ENCODE measurements around the gene KRTAP11-1. TPM values are rescaled to one million over a fixed set of nuclear protein-coding genes. Genes with fewer than 3 reads are reported as not detected.

The KRTAP11-1 gene, protein sequence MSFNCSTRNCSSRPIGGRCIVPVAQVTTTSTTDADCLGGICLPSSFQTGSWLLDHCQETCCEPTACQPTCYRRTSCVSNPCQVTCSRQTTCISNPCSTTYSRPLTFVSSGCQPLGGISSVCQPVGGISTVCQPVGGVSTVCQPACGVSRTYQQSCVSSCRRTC
- not detected for total RNA-seq

- DNase-seq (ENCODE audit: low spot score in 2 of 2) = no peak
- Histone ChIP-seq H3K27ac (no peak within 1 kb of the TSS), H3K27me3 (no peaks in the 10 kb centered on the region), H3K4me3 (no peak within 1 kb of the TSS), H3K9me3 (no peaks in the 10 kb centered on the region), H3K4me1 (no peaks in the 10 kb centered on the region), H3K36me3 (no peaks in the 10 kb centered on the region)
- intact Hi-C loops (cut with DNase I) = no loop called here
- TF ChIP-seq, protein P1, sequence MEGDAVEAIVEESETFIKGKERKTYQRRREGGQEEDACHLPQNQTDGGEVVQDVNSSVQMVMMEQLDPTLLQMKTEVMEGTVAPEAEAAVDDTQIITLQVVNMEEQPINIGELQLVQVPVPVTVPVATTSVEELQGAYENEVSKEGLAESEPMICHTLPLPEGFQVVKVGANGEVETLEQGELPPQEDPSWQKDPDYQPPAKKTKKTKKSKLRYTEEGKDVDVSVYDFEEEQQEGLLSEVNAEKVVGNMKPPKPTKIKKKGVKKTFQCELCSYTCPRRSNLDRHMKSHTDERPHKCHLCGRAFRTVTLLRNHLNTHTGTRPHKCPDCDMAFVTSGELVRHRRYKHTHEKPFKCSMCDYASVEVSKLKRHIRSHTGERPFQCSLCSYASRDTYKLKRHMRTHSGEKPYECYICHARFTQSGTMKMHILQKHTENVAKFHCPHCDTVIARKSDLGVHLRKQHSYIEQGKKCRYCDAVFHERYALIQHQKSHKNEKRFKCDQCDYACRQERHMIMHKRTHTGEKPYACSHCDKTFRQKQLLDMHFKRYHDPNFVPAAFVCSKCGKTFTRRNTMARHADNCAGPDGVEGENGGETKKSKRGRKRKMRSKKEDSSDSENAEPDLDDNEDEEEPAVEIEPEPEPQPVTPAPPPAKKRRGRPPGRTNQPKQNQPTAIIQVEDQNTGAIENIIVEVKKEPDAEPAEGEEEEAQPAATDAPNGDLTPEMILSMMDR (IDR thresholded peaks at IDR 0.05) = no peak
Observed at GRCh38 chr21:30881480-30881879, at the start of gene KRTAP11-1. KRTAP11-1 (minus strand) TSS chr21:30881580; CDS start chr21:30881524, 56 bp downstream.

DNA sequence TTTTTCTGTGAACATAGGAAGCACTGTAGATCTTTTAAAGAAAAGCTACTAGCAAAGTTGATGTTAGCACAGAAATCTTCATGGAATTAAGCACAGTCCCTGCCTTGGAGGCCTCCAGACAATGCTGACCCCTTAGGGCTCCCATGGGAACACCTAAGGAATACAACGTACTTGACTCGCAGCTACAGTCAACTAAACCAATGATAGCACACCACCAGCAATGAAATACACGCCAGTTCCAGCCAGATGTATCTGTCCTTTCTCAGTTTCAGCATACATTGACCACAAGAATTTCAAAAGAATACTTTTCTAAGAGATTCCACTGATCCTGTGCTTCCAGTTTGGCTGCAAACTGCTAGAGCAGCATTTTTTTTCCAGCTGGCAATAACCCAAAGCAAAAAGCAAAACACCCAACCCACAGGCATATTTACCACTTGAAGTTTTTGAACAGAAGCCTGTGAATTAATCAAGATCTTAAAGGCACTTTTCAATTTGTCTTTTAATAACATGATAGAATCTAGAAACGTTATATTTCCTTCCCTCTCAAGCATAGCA lies 42.8 kb upstream of the KRTAP11-1 start:
- Histone ChIP-seq H3K27ac (no peak overlapping the region), H3K4me1 (no peaks in the 10 kb centered on the region), H3K9me3 (no peaks in the 10 kb centered on the region), H3K4me3 (no peak overlapping the region), H3K27me3 (no peaks in the 10 kb centered on the region), H3K36me3 (no peaks in the 10 kb centered on the region)
- intact Hi-C loops (cut with DNase I) = no loop called here
- TF ChIP-seq, protein P1 (IDR thresholded peaks at IDR 0.05) = no peak
- no peak for DNase-seq (ENCODE audit: low spot score in 2 of 2)

GRCh38 chr21:30921129-30921528 lies 39.7 kb upstream of the KRTAP11-1 start:
- Histone ChIP-seq H3K27me3 (no peaks in the 10 kb centered on the region), H3K9me3 (no peaks in the 10 kb centered on the region), H3K4me1 (no peaks in the 10 kb centered on the region), H3K36me3 (no peaks in the 10 kb centered on the region), H3K4me3 (no peak overlapping the region), H3K27ac (no peak overlapping the region)
- no peak for DNase-seq (ENCODE audit: low spot score in 2 of 2)
- intact Hi-C loops (cut with DNase I) = no loop called here
- TF ChIP-seq, protein P1 (IDR thresholded peaks at IDR 0.05) = no peak

DNA sequence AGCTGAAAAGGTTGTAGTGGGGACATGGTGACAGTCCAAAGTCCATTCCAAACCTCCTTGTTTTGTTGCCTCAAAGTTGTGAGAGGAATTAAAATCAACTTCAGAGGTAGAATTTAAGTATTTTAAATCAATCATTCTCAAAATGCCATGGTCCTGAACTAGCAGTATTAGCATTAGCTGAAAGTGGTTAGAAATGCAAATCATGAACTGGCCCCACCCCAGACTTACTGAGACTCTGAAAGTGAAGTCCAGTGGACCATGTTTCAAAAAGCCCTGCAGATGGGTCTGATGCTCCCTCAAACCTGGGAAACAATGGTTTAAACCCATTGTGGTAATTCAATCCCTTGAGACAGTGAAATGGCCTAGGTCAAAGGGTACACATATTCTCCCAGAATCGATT lies 36.2 kb upstream of the KRTAP11-1 start:
- intact Hi-C loops (cut with DNase I) = no loop called here
- no peaks in the 10 kb centered on the region for H3K36me3 ChIP-seq
- no peaks in the 10 kb centered on the region for H3K9me3 ChIP-seq
- no peak overlapping the region for H3K27ac ChIP-seq
- no peak overlapping the region for H3K4me3 ChIP-seq
- no peak for DNase-seq (ENCODE audit: low spot score in 2 of 2)
- no peaks in the 10 kb centered on the region for H3K4me1 ChIP-seq
- H3K27me3 ChIP-seq = no peaks in the 10 kb centered on the region
- TF ChIP-seq, protein P1 (IDR thresholded peaks at IDR 0.05) = no peak

GRCh38 chr21:30900881-30901280 lies 19.5 kb upstream of the KRTAP11-1 start:
- TF ChIP-seq, protein P1 (IDR thresholded peaks at IDR 0.05) = no peak
- H3K36me3 ChIP-seq = no peaks in the 10 kb centered on the region
- intact Hi-C loops (cut with DNase I) = no loop called here

More at GRCh38 chr21:30900881-30901280, 19.5 kb upstream of the KRTAP11-1 start:
- Histone ChIP-seq H3K27me3 (no peaks in the 10 kb centered on the region), H3K27ac (no peak overlapping the region), H3K4me3 (no peak overlapping the region), H3K9me3 (no peaks in the 10 kb centered on the region), H3K4me1 (no peaks in the 10 kb centered on the region)
- no peak for DNase-seq (ENCODE audit: low spot score in 2 of 2)
